Ovary (tissue), 3 donors: ENCODE results near the gene CEP170B.

Experiments used
- EP300 ChIP-seq: sonication (generic); formaldehyde crosslinking; IDR thresholded peaks from one replicate; pipeline ENCODE4 v1.6.1; 2017; ENCODE audit warnings: antibody characterized with exemption
- TF ChIP-seq, protein P1 (sequence below), 3 donors: fragments of 450-650 bp in 2 of 3; fragments of 200-600 bp in 1 of 3; IDR thresholded peaks; one replicate each; pipeline versions ENCODE4 v1.5.1 to v1.8.0; 2016 to 2022; ENCODE audit warnings: antibody characterized with exemption in 3 of 3, mild to moderate bottlenecking in 1 of 3
- donor health status: DM: no; HTN: no; CAD: no.

DNA sequence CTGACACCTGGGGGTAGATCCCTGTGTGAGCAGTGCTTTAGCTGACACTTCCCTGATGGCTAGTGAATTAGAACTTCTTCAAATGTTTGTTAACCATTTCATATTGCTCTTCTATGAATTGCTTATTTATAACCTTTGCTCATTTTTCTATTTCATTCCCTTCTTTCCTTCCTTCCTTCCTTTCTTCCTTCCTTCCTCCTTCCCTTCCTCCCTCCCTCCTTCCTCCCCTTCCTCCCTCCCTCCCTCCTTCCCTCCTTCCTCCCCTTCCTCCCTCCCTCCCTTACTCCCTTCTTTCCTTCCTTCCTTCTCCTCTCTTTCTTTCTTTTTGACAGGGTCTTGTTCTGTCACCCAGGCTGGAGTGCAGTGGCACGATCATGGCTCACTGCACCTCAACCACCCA is 23.3 kb upstream of the CEP170B start:
- TF ChIP-seq, protein P1, sequence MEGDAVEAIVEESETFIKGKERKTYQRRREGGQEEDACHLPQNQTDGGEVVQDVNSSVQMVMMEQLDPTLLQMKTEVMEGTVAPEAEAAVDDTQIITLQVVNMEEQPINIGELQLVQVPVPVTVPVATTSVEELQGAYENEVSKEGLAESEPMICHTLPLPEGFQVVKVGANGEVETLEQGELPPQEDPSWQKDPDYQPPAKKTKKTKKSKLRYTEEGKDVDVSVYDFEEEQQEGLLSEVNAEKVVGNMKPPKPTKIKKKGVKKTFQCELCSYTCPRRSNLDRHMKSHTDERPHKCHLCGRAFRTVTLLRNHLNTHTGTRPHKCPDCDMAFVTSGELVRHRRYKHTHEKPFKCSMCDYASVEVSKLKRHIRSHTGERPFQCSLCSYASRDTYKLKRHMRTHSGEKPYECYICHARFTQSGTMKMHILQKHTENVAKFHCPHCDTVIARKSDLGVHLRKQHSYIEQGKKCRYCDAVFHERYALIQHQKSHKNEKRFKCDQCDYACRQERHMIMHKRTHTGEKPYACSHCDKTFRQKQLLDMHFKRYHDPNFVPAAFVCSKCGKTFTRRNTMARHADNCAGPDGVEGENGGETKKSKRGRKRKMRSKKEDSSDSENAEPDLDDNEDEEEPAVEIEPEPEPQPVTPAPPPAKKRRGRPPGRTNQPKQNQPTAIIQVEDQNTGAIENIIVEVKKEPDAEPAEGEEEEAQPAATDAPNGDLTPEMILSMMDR (IDR thresholded peaks at IDR 0.05): no peak
- no peak for TF ChIP-seq EP300
